T follicular helper cell (primary cell): ENCODE measurements around the gene SPATA31E1.
"Not testable (repeated sequence)": the region's sequence is repeated elsewhere in the genome, so short reads cannot be mapped to it uniquely, and the experiment has no call there.

Experiments used
- DNase-seq: peaks from one replicate; pipeline ENCODE4 v3.0.0-alpha.2; 2020; ENCODE audit warnings: low read depth
- total RNA-seq, 2 experiments: gene quantifications; one replicate each; lab custom pipeline; 2026; lab: John Stamatoyannopoulos, UW

The SPATA31E1 gene
- 0 reads per million in 2 experiments for total RNA-seq

GRCh38 chr9:87882627-87883026 lies at the start of gene SPATA31E1:
TSS of gene SPATA31E1 (plus strand) at chr9:87882877. CDS start at chr9:87882892, 15 bp downstream.
- DNase-seq = no peak

- DNase-seq = no peak
Measured at GRCh38 chr9:87834357-87834756, 48.3 kb upstream of the SPATA31E1 start.

GRCh38 chr9:87836536-87836935 lies 46.1 kb upstream of the SPATA31E1 start:
- no peak for DNase-seq

- DNase-seq = no peak
Measured at GRCh38 chr9:87836951-87837705, 45.5 kb upstream of the SPATA31E1 start.

GRCh38 chr9:87840134-87840533 lies 42.5 kb upstream of the SPATA31E1 start:
- no peak for DNase-seq

GRCh38 chr9:87842878-87843585 lies 39.6 kb upstream of the SPATA31E1 start:
- DNase-seq = no peak

- DNase-seq = no peak
Measured at GRCh38 chr9:87844506-87844905, 38.2 kb upstream of the SPATA31E1 start.

- DNase-seq = not testable (repeated sequence)
Measured at GRCh38 chr9:87847817-87848216, 34.9 kb upstream of the SPATA31E1 start.

GRCh38 chr9:87849144-87849758 lies 33.4 kb upstream of the SPATA31E1 start:
- DNase-seq = no peak

GRCh38 chr9:87850391-87850790 lies 32.3 kb upstream of the SPATA31E1 start:
- no peak for DNase-seq

- not testable (repeated sequence) for DNase-seq
Measured at GRCh38 chr9:87851186-87851585, 31.5 kb upstream of the SPATA31E1 start.

- DNase-seq = no peak
Measured at GRCh38 chr9:87853302-87853701, 29.4 kb upstream of the SPATA31E1 start.

- DNase-seq = no peak
Measured at GRCh38 chr9:87853876-87854579, 28.6 kb upstream of the SPATA31E1 start.

GRCh38 chr9:87854580-87854955 lies 28.1 kb upstream of the SPATA31E1 start:
- DNase-seq = no peak

- DNase-seq = no peak
Measured at GRCh38 chr9:87855061-87855460, 27.6 kb upstream of the SPATA31E1 start.

- no peak for DNase-seq
Measured at GRCh38 chr9:87857141-87857947, 25.3 kb upstream of the SPATA31E1 start.

- DNase-seq = no peak
Measured at GRCh38 chr9:87857948-87858335, 24.7 kb upstream of the SPATA31E1 start.

- DNase-seq = no peak
Measured at GRCh38 chr9:87859137-87859536, 23.5 kb upstream of the SPATA31E1 start.

- DNase-seq = no peak
Measured at GRCh38 chr9:87859786-87860185, 22.9 kb upstream of the SPATA31E1 start.

- no peak for DNase-seq
Measured at GRCh38 chr9:87861332-87861731, 21.3 kb upstream of the SPATA31E1 start.

GRCh38 chr9:87862536-87863268 lies 20.0 kb upstream of the SPATA31E1 start:
- no peak for DNase-seq
